ENCODE data around the gene ACTL7A.
"Not testable (repeated sequence)": the region's sequence is repeated elsewhere in the genome, so short reads cannot be mapped to it uniquely, and the experiment has no call there.

The ACTL7A gene

GRCh38 chr9:108897324-108898096 lies 35.4 kb downstream of the ACTL7A start:
- Mint-ChIP-seq H3K27me3 (ENCODE audit: low read depth) (no peaks in the 10 kb centered on the region), H3K4me3 (no peak overlapping the region), H3K4me1 (no peaks in the 10 kb centered on the region), H3K9me3 (no peaks in the 10 kb centered on the region), H3K27ac (no peak overlapping the region), H3K36me3 (ENCODE audit: low read depth) (peaks cover 72% of the 10 kb centered on the region)
- no peak for TF ChIP-seq CTCF (IDR thresholded peaks at IDR 0.05; ENCODE audit: unreplicated experiment in 3 of 3)

- H3K4me3 Mint-ChIP-seq; H3K9me3 Mint-ChIP-seq; H3K27ac Mint-ChIP-seq; H3K4me1 Mint-ChIP-seq; H3K27me3 Mint-ChIP-seq (ENCODE audit: low read depth): not testable (repeated sequence)
- H3K36me3 Mint-ChIP-seq (ENCODE audit: low read depth) = peaks cover 77% of the 10 kb centered on the region
Measured at GRCh38 chr9:108899023-108899695, 37.1 kb downstream of the ACTL7A start.

GRCh38 chr9:108900176-108900575 lies 38.1 kb downstream of the ACTL7A start:
- Mint-ChIP-seq H3K36me3 (ENCODE audit: low read depth) (peaks cover 72% of the 10 kb centered on the region), H3K27me3 (ENCODE audit: low read depth) (no peaks in the 10 kb centered on the region), H3K4me1 (no peaks in the 10 kb centered on the region), H3K9me3 (no peaks in the 10 kb centered on the region), H3K27ac (no peak overlapping the region), H3K4me3 (no peak overlapping the region)
- TF ChIP-seq CTCF (IDR thresholded peaks at IDR 0.05; ENCODE audit: unreplicated experiment in 3 of 3) = no peak

DNA sequence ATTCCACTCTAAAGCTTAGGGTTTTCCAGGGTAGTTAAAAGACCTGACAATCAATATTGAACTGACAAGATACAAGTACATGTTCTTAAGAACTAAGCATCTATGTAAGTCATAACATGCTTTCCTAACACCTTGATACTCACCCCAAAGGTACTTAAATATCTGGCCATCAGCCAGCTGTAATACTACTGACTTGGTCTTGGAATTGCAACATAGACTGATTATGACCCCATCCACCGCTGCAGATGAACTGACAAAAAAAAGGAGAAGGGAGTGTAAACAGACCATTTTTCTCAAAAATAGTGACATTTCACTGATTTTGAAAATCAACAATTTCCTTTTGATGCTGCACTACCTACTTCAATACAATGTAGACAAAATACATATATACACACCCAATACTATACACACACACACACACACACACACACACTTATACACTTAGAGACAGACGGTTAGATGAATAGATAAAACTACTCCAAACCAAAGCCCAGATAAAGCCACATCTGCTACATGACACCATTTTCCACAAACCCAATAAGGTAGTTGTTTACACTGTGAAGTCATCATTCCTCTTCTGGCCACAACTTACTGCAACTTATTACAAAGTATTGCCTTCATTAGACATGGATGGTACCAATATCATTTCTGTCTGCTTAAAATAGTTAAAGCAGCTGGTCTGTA lies 41.5 kb downstream of the ACTL7A start:
- TF ChIP-seq CTCF (IDR thresholded peaks at IDR 0.05; ENCODE audit: unreplicated experiment in 3 of 3) = no peak
- no peaks in the 10 kb centered on the region for H3K4me1 Mint-ChIP-seq
- no peak overlapping the region for H3K4me3 Mint-ChIP-seq
- no peaks in the 10 kb centered on the region for H3K27me3 Mint-ChIP-seq (ENCODE audit: low read depth)
- peaks cover 72% of the 10 kb centered on the region for H3K36me3 Mint-ChIP-seq (ENCODE audit: low read depth)
- no peak overlapping the region for H3K27ac Mint-ChIP-seq
- no peaks in the 10 kb centered on the region for H3K9me3 Mint-ChIP-seq

- no peaks in the 10 kb centered on the region for H3K9me3 Mint-ChIP-seq
- no peak for TF ChIP-seq CTCF (IDR thresholded peaks at IDR 0.05; ENCODE audit: unreplicated experiment in 3 of 3)
- peaks cover 75% of the 10 kb centered on the region for H3K36me3 Mint-ChIP-seq (ENCODE audit: low read depth)
- H3K27ac Mint-ChIP-seq = no peak overlapping the region
- no peaks in the 10 kb centered on the region for H3K4me1 Mint-ChIP-seq
- no peak overlapping the region for H3K4me3 Mint-ChIP-seq
- H3K27me3 Mint-ChIP-seq (ENCODE audit: low read depth) = no peaks in the 10 kb centered on the region
Measured at GRCh38 chr9:108904161-108904560, 42.1 kb downstream of the ACTL7A start.

- Mint-ChIP-seq H3K4me3 (no peak overlapping the region), H3K36me3 (ENCODE audit: low read depth) (peaks cover 76% of the 10 kb centered on the region)
Measured at GRCh38 chr9:108905494-108905893, 43.4 kb downstream of the ACTL7A start.

More at GRCh38 chr9:108905494-108905893, 43.4 kb downstream of the ACTL7A start:
- no peak for TF ChIP-seq CTCF (IDR thresholded peaks at IDR 0.05; ENCODE audit: unreplicated experiment in 3 of 3)
- Mint-ChIP-seq H3K27me3 (ENCODE audit: low read depth) (no peaks in the 10 kb centered on the region), H3K9me3 (no peaks in the 10 kb centered on the region), H3K27ac (no peak overlapping the region), H3K4me1 (no peaks in the 10 kb centered on the region)
